K562 (cell line): ENCODE results near the gene MBD6. TPM values are rescaled to one million over a fixed set of nuclear protein-coding genes. Genes with fewer than 3 reads are reported as not detected.

Source experiments
- ATF4 ChIP-seq: fragments of 450-650 bp; formaldehyde crosslinking; IDR thresholded peaks from 2 replicates; pipeline ENCODE4 v1.4.0; 2022; ENCODE audit warnings: mild to moderate bottlenecking, moderate library complexity
- CBX5 ChIP-seq: IDR thresholded peaks from 2 replicates; pipeline ENCODE4 v1.6.1; 2014; ENCODE audit warnings: low read depth, borderline replicate concordance
- E2F3 ChIP-seq: fragments of 250-450 bp; sonication (Bioruptor Pico); IDR thresholded peaks from 2 replicates; pipeline ENCODE4 v1.4.0; 2020; ENCODE audit warnings: mild to moderate bottlenecking
- E4F1 ChIP-seq: fragments of 250-450 bp; sonication (Bioruptor Pico); IDR thresholded peaks from 2 replicates; pipeline ENCODE4 v1.5.0; 2021; ENCODE audit warnings: mild to moderate bottlenecking, borderline replicate concordance
- FOXA1 ChIP-seq: fragments of 450-650 bp; IDR thresholded peaks from 2 replicates; pipeline ENCODE4 v1.6.1; 2016; ENCODE audit warnings: mild to moderate bottlenecking, borderline replicate concordance
- FOXO4 ChIP-seq: fragments of 450-650 bp; formaldehyde crosslinking; IDR thresholded peaks from 2 replicates; pipeline ENCODE4 v1.4.0; 2020; ENCODE audit warnings: mild to moderate bottlenecking, moderate library complexity
- HDAC2 ChIP-seq: fragments of 450-650 bp; IDR thresholded peaks from 2 replicates; pipeline ENCODE4 v1.6.1; 2016; ENCODE audit warnings: mild to moderate bottlenecking
- HMBOX1 ChIP-seq: sonication (generic); IDR thresholded peaks from 2 replicates; pipeline ENCODE4 v1.6.1; 2016
- L3MBTL2 ChIP-seq: fragments of 450-650 bp; IDR thresholded peaks from 2 replicates; pipeline ENCODE4 v1.6.1; 2016; ENCODE audit warnings: mild to moderate bottlenecking, moderate library complexity
- MAFF ChIP-seq: IDR thresholded peaks from 2 replicates; pipeline ENCODE4 v1.6.1; 2012; ENCODE audit warnings: low read length, improper control_type of control experiment
- MAFG ChIP-seq: fragments of 450-650 bp; conservative IDR thresholded peaks from 2 replicates; pipeline ENCODE4 v1.6.1; 2016; ENCODE audit warnings: missing genetic modification characterization, missing compliant biosample characterization
- POLR2A ChIP-seq: fragments of 450-650 bp; conservative IDR thresholded peaks from 2 replicates; pipeline ENCODE4 v1.6.1; 2016
- POLR2AphosphoS2 ChIP-seq: IDR thresholded peaks from 2 replicates; pipeline ENCODE4 v1.6.1; 2012; ENCODE audit warnings: low read length, improper control_type of control experiment
- POLR2AphosphoS5 ChIP-seq: IDR thresholded peaks from 2 replicates; pipeline ENCODE4 v1.6.1; 2011; ENCODE audit warnings: mild to moderate bottlenecking, low read depth, low read length, moderate library complexity; ENCODE audit not compliant: control insufficient read depth, insufficient read depth
- PURB ChIP-seq: sonication (generic); formaldehyde crosslinking; IDR thresholded peaks from 2 replicates; pipeline ENCODE4 v1.9.0; 2021; ENCODE audit warnings: low read depth, mild to moderate bottlenecking, missing genetic modification reagents
- RUNX1 ChIP-seq: sonication (generic); IDR thresholded peaks from 2 replicates; pipeline ENCODE4 v1.6.1; 2016; ENCODE audit warnings: antibody characterized with exemption, low read depth
- TCF7 ChIP-seq: sonication (generic); IDR thresholded peaks from 2 replicates; pipeline ENCODE4 v1.6.1; 2016; ENCODE audit warnings: antibody characterized with exemption, borderline replicate concordance
- THRAP3 ChIP-seq: fragments of 450-650 bp; IDR thresholded peaks from 2 replicates; pipeline ENCODE4 v1.6.1; 2016; ENCODE audit warnings: mild to moderate bottlenecking, inconsistent platforms, borderline replicate concordance
- VEZF1 ChIP-seq: fragments of 200-800 bp; sonication (Bioruptor generic); IDR thresholded peaks from 2 replicates; pipeline ENCODE4 v1.6.1; 2017; ENCODE audit warnings: missing genetic modification characterization, missing compliant biosample characterization
- YY1 ChIP-seq, 3 experiments: IDR thresholded peaks; 2 replicates each; pipeline ENCODE4 v1.6.1; 2011; ENCODE audit warnings: low read length in 2 of 3, mild to moderate bottlenecking in 2 of 3, moderate library complexity in 2 of 3, borderline replicate concordance in 1 of 3, control low read depth in 1 of 3, low read depth in 1 of 3; ENCODE audit not compliant: insufficient read depth in 3 of 3, insufficient replicate concordance in 2 of 3, control insufficient read depth in 1 of 3, insufficient read length in 1 of 3; ENCODE audit errors: extremely low read depth in 1 of 3
- ZFPM2 ChIP-seq: fragments of 250-450 bp; sonication (Bioruptor Pico); IDR thresholded peaks from 2 replicates; pipeline ENCODE4 v1.5.1; 2022; ENCODE audit warnings: mild to moderate bottlenecking
- polyA plus RNA-seq, 8 experiments: library from polyadenylated mRNA; depleted of rRNA in 4 of 8; stranded (reverse) in 5 of 8; unstranded in 3 of 8; fragments of >200 nt; fragmentation: Nextera tagmentation in 2 of 8; fragmentation: Illumina TruSeq in 1 of 8; extraction: Ambion mirVana in 2 of 8; extraction: Trizol in 1 of 8; gene quantifications; 2 replicates each; pipeline versions ENCODE4 v1.2.1 to v1.2.3, GENCODE V29; 2011 to 2014; ENCODE audit warnings: inconsistent platforms in 1 of 8, missing spikeins in 1 of 8
- total RNA-seq, 7 experiments: library from RNA; depleted of rRNA in 6 of 7; stranded (reverse); fragments of >200 nt in 6 of 7; fragmentation: Illumina TruSeq in 2 of 7; extraction: Trizol in 2 of 7; gene quantifications; 2 replicates each; pipeline versions ENCODE4 v1.2.1 to v1.2.3, GENCODE V29; 2011 to 2021; ENCODE audit warnings: low replicate concordance in 1 of 7

MBD6 gene
- total and polyA plus RNA-seq, 9 of the 15 experiments (the other 6 are each of a cell fraction or from before 2014, with no cell fraction given) = 2.0 to 54.8 (median 3.8) TPM

- TF ChIP-seq MAFG (tag) (no peak), ZFPM2 (no peak), PURB (CRISPR knock-in tag) (no peak), E4F1 (no peak), MAFF (no peak), HMBOX1 (no peak), POLR2A (peak; percentile 47; the same call in 1 of the 2 replicates), FOXO4 (CRISPR knock-in tag) (no peak), VEZF1 (CRISPR knock-in tag) (peak; percentile 83), FOXA1 (no peak), L3MBTL2 (no peak), POLR2AphosphoS5 (peak; percentile 58), CBX5 (no peak), E2F3 (CRISPR knock-in tag) (no peak), RUNX1 (no peak), THRAP3 (no peak), POLR2AphosphoS2 (peak; percentile 66; the same call in 1 of the 2 replicates), TCF7 (no peak), YY1 (IDR thresholded peaks at IDR 0.05; ENCODE audit: borderline replicate concordance in 1 of 3, control insufficient read depth in 1 of 3, extremely low read depth in 1 of 3, insufficient read depth in 3 of 3, insufficient read length in 1 of 3, insufficient replicate concordance in 2 of 3, low read depth in 1 of 3, low read length in 2 of 3) (no peak), HDAC2 (no peak), ATF4 (CRISPR knock-in tag) (no peak)
Measured at GRCh38 chr12:57522887-57523705, 472 bp downstream of the MBD6 start (continued).
